GM21528 (cell line): Measurements from ENCODE around the gene GSTA2.
"Not testable (repeated sequence)": the region's sequence is repeated elsewhere in the genome, so short reads cannot be mapped to it uniquely, and the experiment has no call there.

ENCODE experiments used
- ATAC-seq: cut with Tn5 transposase; IDR thresholded peaks from one replicate; pipeline ENCODE4 v1.9.1; 2021; ENCODE audit warnings: mild to moderate bottlenecking, moderate library complexity; ENCODE audit not compliant: unreplicated experiment, low FRiP score

Gene GSTA2

DNA sequence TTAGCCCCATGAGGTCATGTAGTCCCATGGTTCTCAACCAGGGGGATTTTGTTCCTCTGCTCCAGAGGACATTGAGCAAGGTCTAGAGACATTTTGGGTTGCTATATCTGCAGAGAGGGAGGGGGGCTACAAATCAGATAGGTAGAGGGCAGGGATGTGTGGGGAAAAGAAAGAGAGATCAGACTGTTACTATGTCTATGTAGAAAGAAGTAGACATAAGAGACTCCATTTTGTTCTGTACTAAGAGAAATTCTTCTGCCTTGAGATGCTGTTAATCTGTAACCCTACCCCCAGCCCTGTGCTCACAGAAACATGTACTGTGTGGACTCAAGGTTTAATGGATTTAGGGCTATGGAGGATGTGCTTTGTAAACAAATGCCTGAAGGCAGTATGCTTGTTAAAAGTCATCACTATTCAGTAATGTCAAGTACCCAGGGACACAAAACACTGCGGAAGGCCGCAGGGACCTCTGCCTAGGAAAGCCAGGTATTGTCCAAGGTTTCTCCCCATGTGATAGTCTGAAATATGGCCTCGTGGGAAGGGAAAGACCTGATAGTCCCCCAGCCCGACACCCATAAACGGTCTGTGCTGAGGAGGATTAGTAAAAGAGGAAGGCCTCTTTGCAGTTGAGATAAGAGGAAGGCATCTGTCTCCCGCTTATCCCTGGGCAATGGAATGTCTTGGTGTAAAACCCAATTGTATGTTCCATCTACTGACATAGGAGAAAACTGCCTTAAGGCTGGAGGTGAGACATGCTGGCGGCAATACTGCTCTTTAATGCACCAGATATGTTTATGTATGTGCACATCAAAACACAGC lies 1.4 kb downstream of the GSTA2 start:
- not testable (repeated sequence) for ATAC-seq

DNA sequence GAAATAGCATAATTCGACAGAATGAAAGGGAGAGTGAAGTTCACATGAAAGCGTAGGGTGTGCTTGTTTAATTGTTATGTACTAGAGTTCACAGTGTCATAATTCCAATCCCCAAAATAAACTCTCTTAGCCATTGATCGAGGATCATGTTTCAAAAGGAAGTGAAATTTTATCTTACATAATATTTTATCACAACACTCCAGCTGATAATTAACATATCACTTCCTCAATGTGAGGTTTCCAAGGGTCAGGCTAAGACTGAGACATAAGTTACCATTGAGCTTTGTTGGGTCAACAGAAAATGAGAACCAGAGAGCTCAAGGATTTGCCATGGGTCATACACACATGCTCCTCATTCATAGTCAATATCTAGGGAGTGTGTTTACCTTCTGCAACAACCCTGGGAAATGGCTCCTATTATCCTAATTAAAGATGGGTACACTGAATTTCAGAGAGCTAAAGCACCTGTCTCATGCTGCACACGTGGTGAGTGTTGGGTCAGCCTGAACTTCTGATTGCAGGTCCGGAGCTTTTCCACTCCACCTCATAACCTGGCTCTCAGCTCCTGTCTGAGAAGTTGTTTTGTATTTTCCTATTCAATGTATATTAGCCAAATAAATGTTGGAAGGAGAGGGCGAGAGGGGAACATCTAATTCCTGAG lies 3.0 kb downstream of the GSTA2 start:
- no peak for ATAC-seq

DNA sequence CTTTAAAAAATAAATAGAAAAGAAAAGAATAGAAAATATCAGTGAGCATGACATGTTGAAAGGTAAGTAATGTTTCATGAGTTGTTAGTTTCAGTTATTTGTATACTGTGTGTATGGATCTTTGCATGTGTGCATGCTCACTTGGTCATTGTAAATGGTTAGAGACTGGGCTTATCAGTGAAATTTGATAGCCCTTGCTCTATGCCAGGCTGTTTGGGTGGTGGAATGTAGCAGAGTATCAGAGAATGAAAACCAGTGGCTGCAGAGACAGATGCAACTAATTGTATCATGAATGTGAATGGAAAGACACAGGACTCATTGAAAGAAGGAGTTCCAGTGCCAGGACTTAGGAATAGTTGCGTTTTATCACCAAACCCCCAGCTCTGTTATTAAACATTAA lies 4.2 kb downstream of the GSTA2 start:
- ATAC-seq: no peak

DNA sequence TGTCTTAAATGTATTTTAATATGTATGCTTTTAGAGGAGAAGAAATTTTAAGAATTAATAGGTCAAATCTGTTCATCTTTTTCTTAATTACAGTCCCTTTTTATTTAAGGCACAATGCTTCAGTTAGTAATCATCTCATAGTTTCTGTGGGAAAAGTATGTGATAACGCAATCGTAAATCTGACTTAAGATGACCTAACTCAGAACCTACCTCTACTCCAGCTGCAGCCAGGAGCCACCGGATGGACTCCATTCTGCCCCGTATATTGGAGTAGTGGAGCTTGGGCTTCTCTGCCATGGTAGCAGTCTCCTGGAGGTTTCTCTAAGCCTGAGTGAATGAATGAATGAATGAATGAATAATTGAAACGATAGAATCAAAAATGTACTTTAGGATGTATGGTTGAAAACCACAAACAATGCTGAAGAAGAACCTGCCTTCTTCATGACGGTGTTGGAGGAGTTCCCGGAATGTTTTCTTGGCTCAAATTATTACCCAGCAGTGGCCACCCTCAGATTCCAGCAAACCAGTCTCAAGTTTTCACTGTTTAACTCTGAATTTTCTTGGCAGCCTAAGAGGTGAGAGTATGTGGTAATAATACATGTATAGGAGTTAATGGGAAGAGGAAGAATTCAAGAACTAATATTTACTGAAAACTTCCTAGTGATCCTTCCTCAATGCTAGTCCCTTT lies 5.5 kb downstream of the GSTA2 start:
- not testable (repeated sequence) for ATAC-seq

DNA sequence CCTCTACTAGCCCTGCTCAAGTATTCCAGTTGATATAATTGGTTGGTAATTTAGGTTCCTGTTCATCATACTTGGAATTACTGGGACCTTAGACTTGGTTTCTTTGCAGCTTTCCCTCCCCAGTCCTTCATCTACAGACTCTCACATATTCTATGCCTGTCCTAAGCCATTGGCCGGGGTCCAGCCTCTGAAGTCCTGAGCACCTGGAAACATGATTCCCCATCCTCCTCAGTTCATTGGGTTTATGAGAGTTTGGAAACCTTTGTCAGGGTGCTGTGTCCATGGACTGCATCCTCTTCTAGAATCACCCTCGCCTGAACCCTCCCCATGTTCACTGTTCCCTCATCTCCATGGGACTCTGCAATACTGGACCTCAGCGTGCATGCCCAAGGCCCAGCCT lies 8.8 kb downstream of the GSTA2 start:
- ATAC-seq: no peak

DNA sequence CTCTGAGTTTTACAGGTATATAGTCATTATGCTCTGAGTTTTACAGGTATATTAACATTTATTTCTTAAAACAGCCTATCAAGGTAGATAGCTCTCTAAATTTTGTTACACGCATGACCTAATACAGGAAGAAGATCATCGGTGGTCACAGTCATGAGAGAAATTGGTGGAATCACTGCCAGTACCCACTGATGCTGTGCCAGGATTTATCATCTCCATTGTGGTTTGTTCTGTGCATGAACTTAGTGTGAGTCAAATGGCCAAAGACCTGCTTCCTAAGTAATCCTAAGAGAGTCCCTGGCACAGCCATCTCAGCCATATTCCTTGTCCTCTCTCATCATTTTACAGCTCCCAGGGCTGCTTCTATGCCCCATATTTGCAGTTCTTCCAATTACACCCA lies 10.1 kb downstream of the GSTA2 start:
- ATAC-seq: not testable (repeated sequence)

DNA sequence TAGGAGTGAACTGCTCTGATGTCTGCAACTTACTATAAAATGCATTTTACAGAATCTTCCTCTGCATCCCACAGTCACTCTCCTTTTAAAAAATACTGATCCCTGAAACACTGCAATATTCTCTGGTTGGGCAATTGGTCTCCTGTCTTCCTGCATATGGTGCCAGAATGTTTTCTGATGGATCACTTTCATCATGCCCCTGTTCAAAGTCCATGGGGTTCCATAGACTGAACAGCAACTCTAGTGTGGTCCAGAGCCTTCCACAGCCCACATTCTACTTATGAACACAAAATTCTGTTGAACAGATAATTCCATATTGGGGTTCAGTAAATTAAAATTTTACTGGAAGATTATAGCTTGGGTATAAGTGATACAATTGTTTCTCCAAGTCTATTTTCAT lies 11.0 kb downstream of the GSTA2 start:
- ATAC-seq: no peak

DNA sequence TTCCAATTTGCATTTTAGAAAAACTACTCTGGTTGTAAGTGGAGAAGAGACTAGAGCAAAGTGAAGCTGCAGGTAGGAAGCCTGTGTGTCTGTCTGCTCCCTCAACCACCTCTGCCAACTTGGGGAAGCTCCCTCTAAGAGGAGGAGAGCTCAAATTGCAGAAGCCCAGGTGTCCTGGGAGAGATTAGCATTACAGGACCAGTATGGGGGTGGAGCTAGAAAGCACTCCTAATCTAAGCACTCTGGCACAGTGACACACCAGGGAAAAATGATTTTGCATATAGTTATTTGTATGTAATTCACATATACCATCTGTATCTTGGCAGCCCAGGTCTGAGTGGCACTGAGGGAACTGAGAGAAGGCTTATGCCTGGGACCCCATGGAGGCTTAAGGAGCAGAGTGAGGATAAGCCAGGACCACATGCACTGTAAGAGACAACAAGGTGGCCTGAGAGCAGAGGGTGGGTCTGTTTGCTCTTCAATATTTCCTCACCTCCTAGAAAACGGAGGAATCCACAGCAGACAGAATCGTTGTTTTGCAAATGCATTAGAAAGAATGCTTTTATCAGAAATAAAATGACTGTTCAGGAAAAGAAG lies 13.6 kb downstream of the GSTA2 start:
- ATAC-seq: no peak

DNA sequence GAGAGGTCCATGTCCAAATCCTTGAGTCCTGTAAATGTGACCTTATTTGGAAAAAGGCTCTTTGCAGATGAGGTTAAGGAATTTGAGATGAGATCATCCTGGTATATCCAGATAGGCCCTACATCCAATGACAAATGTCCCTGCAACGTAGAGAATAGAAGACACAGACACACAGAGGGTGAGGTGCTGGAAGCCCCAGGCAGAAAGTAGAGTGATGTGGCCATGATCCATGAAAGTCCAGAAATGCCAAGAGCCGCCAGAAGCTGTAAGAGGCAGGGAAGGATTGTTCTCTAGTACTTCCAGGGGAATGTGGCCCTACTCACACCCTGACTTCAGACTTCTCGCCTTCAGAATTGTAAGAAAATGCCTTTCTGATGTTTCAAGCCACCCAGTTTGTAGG lies 16.0 kb downstream of the GSTA2 start:
- not testable (repeated sequence) for ATAC-seq

DNA sequence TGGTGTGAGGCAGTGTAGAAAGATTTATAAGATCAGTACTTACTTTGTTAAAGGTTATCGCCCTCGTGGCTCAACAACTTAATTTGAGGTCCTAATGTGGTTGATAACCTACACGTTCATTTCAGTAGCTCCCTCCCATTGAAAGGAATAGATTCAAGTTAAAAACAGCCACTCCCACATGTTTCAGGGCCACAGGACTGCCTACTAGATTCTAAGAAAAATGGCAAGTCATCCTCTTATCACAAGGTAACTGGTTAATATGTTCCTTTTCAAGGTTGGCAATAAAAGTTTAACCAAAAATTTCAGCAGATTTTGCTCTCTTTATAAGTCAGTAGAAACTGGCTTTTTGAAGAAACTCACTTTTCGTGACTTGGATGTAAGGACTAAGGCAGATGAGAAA lies 17.1 kb downstream of the GSTA2 start:
- ATAC-seq: no peak

DNA sequence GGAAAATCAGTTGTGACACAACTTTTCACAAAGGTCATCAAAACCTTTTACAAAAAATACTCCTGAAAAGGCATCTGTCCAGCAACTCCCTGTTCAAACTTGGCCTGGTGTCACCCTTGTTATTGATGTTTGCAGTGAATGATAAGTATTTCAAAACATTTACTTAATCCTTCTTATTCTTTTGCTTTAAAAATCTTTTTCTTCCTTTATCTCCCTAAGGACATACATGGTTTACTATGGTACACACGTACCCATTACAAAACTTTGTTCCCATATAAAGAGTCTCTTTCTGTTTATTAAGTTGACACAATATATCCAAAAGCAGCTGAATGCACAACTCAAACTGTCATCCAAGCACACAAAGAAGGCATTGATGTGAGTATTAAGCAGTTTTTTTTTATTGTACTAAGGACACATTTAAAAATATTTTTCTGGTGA lies 17.5 kb downstream of the GSTA2 start:
- ATAC-seq: no peak

DNA sequence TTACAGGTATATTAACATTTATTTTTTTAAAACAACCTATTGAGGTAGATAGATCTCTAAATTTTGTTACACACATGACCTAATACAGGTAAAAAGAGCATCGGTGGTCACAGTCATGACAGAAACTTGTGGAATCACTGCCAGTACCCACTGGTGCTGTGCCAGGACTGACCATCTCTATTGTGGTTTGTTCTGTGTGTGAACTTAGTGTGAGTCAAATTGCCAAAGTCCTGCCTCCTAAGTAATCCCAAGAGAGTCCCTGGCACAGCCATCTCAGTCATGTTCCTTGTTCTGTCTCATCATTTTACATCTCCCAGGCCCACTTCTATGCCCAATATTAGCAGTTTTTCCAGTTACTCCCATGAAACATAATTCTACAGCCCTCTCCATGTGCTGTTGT lies 21.4 kb downstream of the GSTA2 start:
- ATAC-seq: no peak

DNA sequence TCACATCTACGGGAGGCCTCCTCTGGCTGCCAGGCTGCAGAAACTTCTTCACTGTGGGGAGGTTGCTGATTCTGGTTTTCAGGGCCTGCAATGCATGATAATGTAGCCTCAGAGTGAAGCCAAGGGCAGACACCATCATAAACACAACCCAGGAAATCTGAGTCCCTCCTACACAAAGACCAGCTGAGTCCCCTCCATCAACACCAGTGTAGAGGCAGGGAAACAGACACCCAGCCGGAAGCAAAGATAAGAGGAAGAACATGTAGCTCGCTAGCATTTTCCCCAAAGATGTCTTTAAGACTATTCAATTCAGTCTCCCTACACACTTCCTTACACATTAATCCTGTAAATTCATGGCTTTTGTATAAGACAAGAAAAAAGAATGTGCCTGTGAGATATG lies 23.6 kb downstream of the GSTA2 start:
- ATAC-seq: no peak

DNA sequence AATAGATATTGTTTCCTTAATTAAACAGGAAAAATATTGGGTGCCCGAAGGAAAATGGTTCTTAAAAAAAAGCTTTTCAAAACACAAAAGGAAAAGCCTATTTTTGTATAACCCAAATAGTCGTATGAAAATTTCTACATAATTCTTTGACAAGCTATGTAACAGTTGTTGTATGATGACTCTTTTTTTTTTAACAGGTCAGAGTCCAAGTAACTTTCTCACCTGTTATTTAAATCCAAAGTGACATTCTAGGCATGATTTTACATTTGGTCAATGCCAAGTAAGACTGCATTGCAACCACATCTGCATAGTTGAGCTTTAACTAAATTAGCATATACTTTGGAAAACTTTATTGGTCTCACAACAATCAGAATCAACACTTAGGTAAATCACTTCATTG lies 24.1 kb downstream of the GSTA2 start:
- no peak for ATAC-seq

DNA sequence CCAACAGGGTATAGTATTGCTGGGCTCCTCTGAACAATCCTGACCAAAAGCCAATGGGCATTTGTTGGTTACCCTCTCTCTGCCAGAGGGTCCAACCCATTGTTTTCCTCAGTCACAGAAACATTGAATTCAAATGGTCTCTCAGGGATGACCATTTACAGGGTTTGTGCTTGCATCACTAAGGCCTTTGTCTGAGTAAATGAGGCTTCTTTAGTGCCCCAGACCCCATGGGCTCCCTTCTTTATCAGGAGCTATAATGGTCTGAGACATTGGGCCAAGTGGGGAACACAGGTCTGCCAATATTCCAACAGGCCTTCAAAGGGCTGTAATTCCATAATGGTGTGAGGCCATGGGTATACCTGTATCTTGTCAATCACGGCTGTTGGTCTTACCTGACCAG lies 27.1 kb downstream of the GSTA2 start:
- ATAC-seq: no peak

DNA sequence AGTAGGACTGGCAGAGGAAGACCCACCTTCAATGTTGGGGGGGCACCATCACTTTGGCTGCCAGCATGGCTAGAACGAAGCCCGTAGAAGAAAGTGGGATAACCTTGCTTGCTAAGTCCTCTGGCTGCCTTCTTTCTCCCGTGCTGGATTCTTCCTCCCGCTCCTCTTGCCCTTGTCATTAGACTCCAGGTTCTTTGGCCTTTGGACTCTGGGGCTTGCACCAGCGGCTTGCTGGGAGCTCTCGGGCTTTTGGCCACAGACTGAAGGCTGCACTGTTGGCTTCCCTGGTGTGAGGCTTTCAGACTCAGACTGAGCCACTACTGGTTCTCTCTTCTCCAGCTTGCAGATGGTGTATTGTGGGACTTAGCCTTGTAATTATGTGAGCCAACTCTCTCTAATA lies 28.2 kb downstream of the GSTA2 start:
- ATAC-seq: no peak

DNA sequence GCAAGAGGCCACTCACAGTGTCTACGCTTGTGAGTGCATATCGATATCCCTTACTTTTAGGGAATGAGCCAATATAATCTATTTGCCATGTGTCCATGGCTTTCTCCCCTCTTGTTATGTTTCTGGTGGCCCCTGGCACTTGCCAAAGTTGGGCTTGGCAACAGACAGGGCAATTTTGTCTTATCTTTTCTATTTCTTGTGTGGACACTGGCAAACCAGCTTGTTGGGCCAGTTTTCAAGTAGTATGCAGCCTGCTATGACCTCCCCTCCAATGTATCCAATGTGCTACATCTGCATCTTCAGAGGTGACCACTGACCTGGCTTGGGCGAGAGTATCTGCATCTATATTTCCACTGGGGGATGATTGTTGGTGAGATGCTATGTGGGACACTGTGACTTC lies 29.2 kb downstream of the GSTA2 start:
- no peak for ATAC-seq

DNA sequence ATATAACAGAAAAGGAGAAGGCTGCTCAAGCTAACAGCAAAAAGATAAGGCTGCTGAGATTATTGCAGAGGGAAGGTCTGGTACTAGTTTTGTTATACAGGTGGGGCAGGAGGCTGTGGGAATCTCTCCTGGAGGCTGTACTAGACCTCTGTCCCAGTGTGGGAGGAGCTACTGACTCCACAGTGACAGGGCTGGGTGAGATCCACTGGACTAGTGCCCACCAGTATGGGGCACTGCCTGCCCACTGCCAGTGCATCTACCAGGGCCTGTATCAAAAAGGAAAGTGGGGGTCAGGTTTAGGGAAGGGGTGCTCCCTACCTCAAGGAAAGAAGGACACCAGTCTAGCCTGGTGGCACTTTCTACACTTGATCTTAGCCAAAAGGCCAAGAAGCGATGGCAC lies 30.1 kb downstream of the GSTA2 start:
- no peak for ATAC-seq

DNA sequence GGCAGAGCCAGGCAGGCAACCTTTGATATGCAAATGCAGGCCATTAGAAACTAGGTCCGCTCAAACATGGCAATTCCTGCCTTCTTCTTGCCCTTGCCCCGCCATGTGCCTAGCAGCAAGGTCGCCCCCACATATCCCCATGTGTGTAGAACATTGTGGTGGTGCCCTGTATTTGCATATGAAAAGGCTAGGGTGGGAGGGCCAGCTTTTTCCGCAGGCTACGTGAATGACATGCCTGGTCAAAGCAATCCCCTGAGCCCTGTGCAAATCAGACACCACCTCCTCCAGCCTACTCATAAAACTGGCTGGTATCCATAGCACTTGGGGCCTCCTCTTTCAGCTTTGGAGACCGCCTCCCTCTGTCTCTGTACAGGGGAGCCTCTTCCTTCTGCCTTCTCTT lies 31.6 kb downstream of the GSTA2 start:
- ATAC-seq: no peak

DNA sequence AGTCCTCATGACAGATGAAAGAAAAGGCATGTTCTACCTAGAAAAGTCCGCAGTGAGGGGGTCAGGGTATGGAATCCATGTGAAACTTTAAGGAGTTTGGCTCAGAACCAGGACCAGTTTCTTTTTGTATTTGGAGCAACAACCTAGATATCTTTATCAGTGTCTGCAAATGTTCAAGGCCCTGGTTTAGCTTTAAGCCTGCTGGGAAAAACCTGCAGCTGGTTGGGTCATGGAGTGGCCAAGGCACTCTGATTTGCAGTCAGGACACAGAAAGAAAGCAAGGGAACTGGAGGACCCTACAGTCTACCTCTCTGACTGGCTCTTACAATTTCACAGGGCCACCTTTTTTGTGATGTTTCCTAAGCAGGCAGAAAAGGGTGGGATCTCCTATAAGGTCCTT lies 33.7 kb downstream of the GSTA2 start:
- no peak for ATAC-seq

DNA sequence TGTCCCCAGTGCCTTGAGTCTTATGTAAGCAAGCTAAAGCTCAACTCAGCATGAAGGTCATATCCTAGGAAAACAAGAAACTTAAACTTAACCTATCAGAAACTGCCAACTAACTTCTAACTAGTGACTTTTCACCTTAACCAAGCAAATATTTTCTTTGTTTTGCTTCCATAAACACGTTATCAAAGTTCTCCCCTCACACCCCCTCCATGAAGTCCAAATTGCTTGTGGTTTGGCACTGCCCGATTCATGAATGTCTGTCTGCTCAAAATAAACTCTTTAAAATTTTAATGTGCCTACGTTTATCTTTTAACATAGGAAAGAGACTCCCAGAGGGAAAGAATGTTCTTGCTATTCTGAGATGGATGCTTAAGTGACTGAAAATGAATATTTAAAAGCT lies 34.9 kb downstream of the GSTA2 start:
- no peak for ATAC-seq
